ENCODE data around the gene TAP2. TPM values are rescaled to one million over a fixed set of nuclear protein-coding genes. Genes with fewer than 3 reads are reported as not detected.
A peak's percentile ranks its signal among the peaks of the same experiment; 100 is the strongest.

Gene TAP2
- total and polyA plus RNA-seq, 4 donors, result 2.5 to 48.1 (median 26.1) TPM

- DNase-seq (no peak), ATAC-seq (ENCODE audit: low FRiP score) (no peak)
- Histone ChIP-seq H3K4me3 (ENCODE audit: low read length in 2 of 2) (no peak overlapping the region), H3K9me3 (ENCODE audit: control insufficient read depth, low read length) (no peaks in the 10 kb centered on the region), H3K36me3 (ENCODE audit: control insufficient read depth in 1 of 2, insufficient read depth in 2 of 2, low read length in 1 of 2) (peaks cover 0 to 11% of the 10 kb centered on the region in 2 donors), H3K27ac (ENCODE audit: low read depth in 1 of 2, low read length in 2 of 2) (no peak overlapping the region), H3K27me3 (ENCODE audit: control insufficient read depth in 1 of 2, insufficient read depth in 2 of 2, low read length in 1 of 2) (no peaks in the 10 kb centered on the region), H3K4me1 (ENCODE audit: control insufficient read depth in 1 of 2, insufficient read depth in 2 of 2, low read length in 2 of 2) (no peaks in the 10 kb centered on the region)
- WGBS, 2 donors, result 93 to 97% methylated on average over 4 of the region's 4 CpGs
- intact Hi-C loops (cut with DNase I), result no loop called here
Measured at GRCh38 chr6:32851025-32851424, 12.5 kb upstream of the TAP2 start.

GRCh38 chr6:32849126-32849525 is 10.6 kb upstream of the TAP2 start:
- no peaks in the 10 kb centered on the region for H3K9me3 ChIP-seq (ENCODE audit: control insufficient read depth, low read length)
- H3K27me3 ChIP-seq (ENCODE audit: control insufficient read depth in 1 of 2, insufficient read depth in 2 of 2, low read length in 1 of 2), result no peaks in the 10 kb centered on the region
- DNase-seq (no peak), ATAC-seq (ENCODE audit: low FRiP score) (no peak)
- WGBS, 2 donors, result 78 to 81% methylated on average over 6 of the region's 6 CpGs
- no peak overlapping the region for H3K4me3 ChIP-seq (ENCODE audit: low read length in 2 of 2)
- H3K36me3 ChIP-seq (ENCODE audit: control insufficient read depth in 1 of 2, insufficient read depth in 2 of 2, low read length in 1 of 2), result peaks cover 0 to 11% of the 10 kb centered on the region in 2 donors
- H3K4me1 ChIP-seq (ENCODE audit: control insufficient read depth in 1 of 2, insufficient read depth in 2 of 2, low read length in 2 of 2), result no peaks in the 10 kb centered on the region
- no peak overlapping the region for H3K27ac ChIP-seq (ENCODE audit: low read depth in 1 of 2, low read length in 2 of 2)
- intact Hi-C loops (cut with DNase I), result no loop called here

- WGBS, 2 donors, result 91 to 92% methylated on average over 8 of the region's 8 CpGs
- Histone ChIP-seq H3K27me3 (ENCODE audit: control insufficient read depth in 1 of 2, insufficient read depth in 2 of 2, low read length in 1 of 2) (no peaks in the 10 kb centered on the region), H3K4me3 (ENCODE audit: low read length in 2 of 2) (no peak overlapping the region), H3K27ac (ENCODE audit: low read depth in 1 of 2, low read length in 2 of 2) (no peak overlapping the region), H3K36me3 (ENCODE audit: control insufficient read depth in 1 of 2, insufficient read depth in 2 of 2, low read length in 1 of 2) (peaks cover 0 to 11% of the 10 kb centered on the region in 2 donors), H3K9me3 (ENCODE audit: control insufficient read depth, low read length) (no peaks in the 10 kb centered on the region), H3K4me1 (ENCODE audit: control insufficient read depth in 1 of 2, insufficient read depth in 2 of 2, low read length in 2 of 2) (no peaks in the 10 kb centered on the region)
- DNase-seq, result no peak
- no peak for ATAC-seq (ENCODE audit: low FRiP score)
- intact Hi-C loops (cut with DNase I), result no loop called here
Measured at GRCh38 chr6:32847795-32848194, 9.3 kb upstream of the TAP2 start.

GRCh38 chr6:32847004-32847403 is 8.5 kb upstream of the TAP2 start:
- intact Hi-C loops (cut with DNase I), result no loop called here
- Histone ChIP-seq H3K4me1 (ENCODE audit: control insufficient read depth in 1 of 2, insufficient read depth in 2 of 2, low read length in 2 of 2) (no peaks in the 10 kb centered on the region), H3K27me3 (ENCODE audit: control insufficient read depth in 1 of 2, insufficient read depth in 2 of 2, low read length in 1 of 2) (no peaks in the 10 kb centered on the region), H3K36me3 (ENCODE audit: control insufficient read depth in 1 of 2, insufficient read depth in 2 of 2, low read length in 1 of 2) (peaks cover 0 to 11% of the 10 kb centered on the region in 2 donors), H3K4me3 (ENCODE audit: low read length in 2 of 2) (no peak overlapping the region), H3K9me3 (ENCODE audit: control insufficient read depth, low read length) (no peaks in the 10 kb centered on the region), H3K27ac (ENCODE audit: low read depth in 1 of 2, low read length in 2 of 2) (no peak overlapping the region)
- no peak for ATAC-seq (ENCODE audit: low FRiP score)
- WGBS, 2 donors, result 92% methylated on average over 10 of the region's 10 CpGs
- DNase-seq, result no peak

- DNase-seq (no peak), ATAC-seq (ENCODE audit: low FRiP score) (no peak)
- no peaks in the 10 kb centered on the region for H3K4me1 ChIP-seq (ENCODE audit: control insufficient read depth in 1 of 2, insufficient read depth in 2 of 2, low read length in 2 of 2)
- H3K27ac ChIP-seq (ENCODE audit: low read depth in 1 of 2, low read length in 2 of 2), result no peak overlapping the region
- H3K36me3 ChIP-seq (ENCODE audit: control insufficient read depth in 1 of 2, insufficient read depth in 2 of 2, low read length in 1 of 2), result peaks cover 0 to 11% of the 10 kb centered on the region in 2 donors
- no peaks in the 10 kb centered on the region for H3K27me3 ChIP-seq (ENCODE audit: control insufficient read depth in 1 of 2, insufficient read depth in 2 of 2, low read length in 1 of 2)
- 88 to 91% methylated on average over 10 of the region's 10 CpGs for WGBS, 2 donors
- H3K9me3 ChIP-seq (ENCODE audit: control insufficient read depth, low read length), result no peaks in the 10 kb centered on the region
- no peak overlapping the region for H3K4me3 ChIP-seq (ENCODE audit: low read length in 2 of 2)
- intact Hi-C loops (cut with DNase I), result no loop called here
Measured at GRCh38 chr6:32845384-32845884, 6.9 kb upstream of the TAP2 start.

GRCh38 chr6:32844839-32845383 is 6.4 kb upstream of the TAP2 start:
- Histone ChIP-seq H3K4me3 (ENCODE audit: low read length in 2 of 2) (no peak overlapping the region), H3K27me3 (ENCODE audit: control insufficient read depth in 1 of 2, insufficient read depth in 2 of 2, low read length in 1 of 2) (no peaks in the 10 kb centered on the region), H3K9me3 (ENCODE audit: control insufficient read depth, low read length) (no peaks in the 10 kb centered on the region), H3K27ac (ENCODE audit: low read depth in 1 of 2, low read length in 2 of 2) (no peak overlapping the region), H3K4me1 (ENCODE audit: control insufficient read depth in 1 of 2, insufficient read depth in 2 of 2, low read length in 2 of 2) (no peaks in the 10 kb centered on the region), H3K36me3 (ENCODE audit: control insufficient read depth in 1 of 2, insufficient read depth in 2 of 2, low read length in 1 of 2) (peaks cover 0 to 7% of the 10 kb centered on the region in 2 donors)
- ATAC-seq (ENCODE audit: low FRiP score) (no peak), DNase-seq (no peak)
- 44 to 45% methylated on average over 19 of the region's 19 CpGs for WGBS, 2 donors
- intact Hi-C loops (cut with DNase I), result loop anchor here in 1 of 2 donors (5.0 kb wide), 1 partner anchor 127 kb away; no protein-coding TSS in a partner anchor

- H3K4me1 ChIP-seq (ENCODE audit: control insufficient read depth in 1 of 2, insufficient read depth in 2 of 2, low read length in 2 of 2), result no peaks in the 10 kb centered on the region
- no peaks in the 10 kb centered on the region for H3K9me3 ChIP-seq (ENCODE audit: control insufficient read depth, low read length)
- ATAC-seq (ENCODE audit: low FRiP score) (peak; percentile 97), DNase-seq (peak; percentile 98)
- intact Hi-C loops (cut with DNase I), result loop anchor here in 1 of 2 donors (5.0 kb wide), 1 partner anchor 128 kb away; no protein-coding TSS in a partner anchor
- peak within 1 kb of the TSS in 1 of 2 donors; percentile 69 for H3K27ac ChIP-seq (ENCODE audit: low read depth in 1 of 2, low read length in 2 of 2)
- H3K36me3 ChIP-seq (ENCODE audit: control insufficient read depth in 1 of 2, insufficient read depth in 2 of 2, low read length in 1 of 2), result peaks cover 0 to 5% of the 10 kb centered on the region in 2 donors
- H3K27me3 ChIP-seq (ENCODE audit: control insufficient read depth in 1 of 2, insufficient read depth in 2 of 2, low read length in 1 of 2), result no peaks in the 10 kb centered on the region
- H3K4me3 ChIP-seq (ENCODE audit: low read length in 2 of 2), result peak within 1 kb of the TSS; percentile 60 to 62
- WGBS, 2 donors, result 0 to 1% methylated on average over 36 to 40 of the region's 40 CpGs
Measured at GRCh38 chr6:32843979-32844838, 5.7 kb upstream of the TAP2 start, which contains the start of gene PSMB8. Gene PSMB8, minus strand, starts transcription at chr6:32844047. Its CDS starts 51 bp downstream, at chr6:32843996.

- WGBS, 2 donors, result 9 to 10% methylated on average over 28 of the region's 28 CpGs
- peak overlapping the region in 1 of 2 donors; percentile 69 for H3K27ac ChIP-seq (ENCODE audit: low read depth in 1 of 2, low read length in 2 of 2)
- intact Hi-C loops (cut with DNase I), result loop anchor here in 1 of 2 donors (5.0 kb wide), 1 partner anchor 129 kb away; no protein-coding TSS in a partner anchor
- peaks cover 0 to 5% of the 10 kb centered on the region in 2 donors for H3K36me3 ChIP-seq (ENCODE audit: control insufficient read depth in 1 of 2, insufficient read depth in 2 of 2, low read length in 1 of 2)
- no peaks in the 10 kb centered on the region for H3K27me3 ChIP-seq (ENCODE audit: control insufficient read depth in 1 of 2, insufficient read depth in 2 of 2, low read length in 1 of 2)
- DNase-seq, result no peak
- no peaks in the 10 kb centered on the region for H3K9me3 ChIP-seq (ENCODE audit: control insufficient read depth, low read length)
- peak overlapping the region; percentile 60 to 62 for H3K4me3 ChIP-seq (ENCODE audit: low read length in 2 of 2)
- no peaks in the 10 kb centered on the region for H3K4me1 ChIP-seq (ENCODE audit: control insufficient read depth in 1 of 2, insufficient read depth in 2 of 2, low read length in 2 of 2)
- no peak for ATAC-seq (ENCODE audit: low FRiP score)
Measured at GRCh38 chr6:32843331-32843978, 4.9 kb upstream of the TAP2 start.
